Right lobe of liver (tissue), 4 donors: ENCODE data around the gene LCE3C.

Source experiments
- CTCF ChIP-seq, 4 donors: fragments of 200-600 bp in 3 of 4; fragments of 450-650 bp in 1 of 4; IDR thresholded peaks; one replicate each; pipeline versions ENCODE4 v1.5.1 to v1.8.0; 2016 to 2022; ENCODE audit warnings: antibody characterized with exemption in 4 of 4, mild to moderate bottlenecking in 2 of 4
- POLR2A ChIP-seq: fragments of 450-650 bp; IDR thresholded peaks from one replicate; pipeline ENCODE4 v1.6.1; 2017; ENCODE audit warnings: antibody characterized with exemption, mild to moderate bottlenecking
- donor health status: DM: no; HTN: no; CAD: no.
- donor health status: DM: no; HTN: no; CAD: no.
- donor health status: DM: no; HTN: yes; CAD: no.

GRCh38 chr1:152580433-152580832, 19.6 kb upstream of the LCE3C start, which contains the start of gene LCE3D:
- TF ChIP-seq CTCF (IDR thresholded peaks at IDR 0.05) (no peak), POLR2A (no peak)
